DND-41 (cell line): ENCODE results near the gene ERICH3.

Experiments used
- ATAC-seq: fragments of 200-7000 bp; cut with Tn5 transposase; 3 replicates; pipeline ENCODE4 v1.9.1; 2021; ENCODE audit warnings: low read depth; ENCODE audit not compliant: insufficient read depth
- DNase-seq: peaks from one replicate; pipeline ENCODE4 v3.0.0-alpha.2; 2020
- H2AFZ ChIP-seq: 2 replicates; pipeline ENCODE4 v1.6.0; 2012; ENCODE audit warnings: low read depth, low read length
- H3K27ac ChIP-seq: 2 replicates; pipeline ENCODE4 v1.5.1; 2012; ENCODE audit warnings: low read length, inconsistent platforms
- H3K27me3 ChIP-seq: fragments of 200-600 bp; sonication (generic); 2 replicates; pipeline ENCODE4 v1.6.0; 2012; ENCODE audit warnings: low read length, mild to moderate bottlenecking, inconsistent platforms; ENCODE audit not compliant: insufficient read depth, poor library complexity
- H3K36me3 ChIP-seq: 2 replicates; pipeline ENCODE4 v1.5.1; 2012; ENCODE audit warnings: low read length, inconsistent platforms; ENCODE audit not compliant: insufficient read depth
- H3K4me1 ChIP-seq: 2 replicates; pipeline ENCODE4 v1.5.1; 2012; ENCODE audit warnings: mild to moderate bottlenecking, low read length; ENCODE audit not compliant: insufficient read depth
- H3K4me2 ChIP-seq: 2 replicates; pipeline ENCODE4 v1.6.0; 2012; ENCODE audit warnings: mild to moderate bottlenecking, moderate library complexity, low read length, inconsistent platforms; ENCODE audit not compliant: insufficient read depth
- H3K4me3 ChIP-seq, 2 experiments: fragments of 200-600 bp in 1 of 2; shearing (Covaris generic) in 1 of 2; 2 replicates each; pipeline ENCODE4 v1.5.1; 2012 to 2016; ENCODE audit warnings: inconsistent platforms in 2 of 2, low read length in 2 of 2, mild to moderate bottlenecking in 2 of 2, low read depth in 1 of 2, moderate library complexity in 1 of 2
- H3K79me2 ChIP-seq: 2 replicates; pipeline ENCODE4 v1.6.0; 2012; ENCODE audit warnings: low read length, inconsistent platforms; ENCODE audit not compliant: insufficient read depth
- H3K9ac ChIP-seq: 2 replicates; pipeline ENCODE4 v1.6.0; 2012; ENCODE audit warnings: low read depth, mild to moderate bottlenecking, inconsistent platforms, low read length, moderate library complexity
- H3K9me3 ChIP-seq: 2 replicates; pipeline ENCODE4 v1.5.1; 2012; ENCODE audit warnings: low read length, moderate library complexity, mild to moderate bottlenecking, inconsistent platforms; ENCODE audit not compliant: insufficient read depth, severe bottlenecking
- H4K20me1 ChIP-seq: 2 replicates; pipeline ENCODE4 v1.6.0; 2012; ENCODE audit warnings: low read length; ENCODE audit not compliant: insufficient read depth
- EZH2 ChIP-seq: IDR thresholded peaks from 3 replicates; pipeline ENCODE4 v1.6.1; 2012; ENCODE audit warnings: borderline replicate concordance, low read depth, mild to moderate bottlenecking, moderate library complexity, low read length, inconsistent platforms; ENCODE audit not compliant: severe bottlenecking
- TF ChIP-seq, protein P1 (sequence below): IDR thresholded peaks from 2 replicates; pipeline ENCODE4 v1.5.1; 2012; ENCODE audit warnings: borderline replicate concordance, low read length, moderate library complexity, mild to moderate bottlenecking; ENCODE audit not compliant: poor library complexity, severe bottlenecking; ENCODE audit errors: extremely low read depth

Gene ERICH3

GRCh38 chr1:74683656-74684055 lies 10.1 kb upstream of the ERICH3 start:
- H4K20me1 ChIP-seq: no peaks in the 10 kb centered on the region
- DNase-seq (no peak), ATAC-seq (no peak)
- H3K4me1 ChIP-seq: no peaks in the 10 kb centered on the region
- H3K79me2 ChIP-seq: no peaks in the 10 kb centered on the region
- no peaks in the 10 kb centered on the region for H3K9me3 ChIP-seq
- H3K27ac ChIP-seq: no peak overlapping the region
- H3K9ac ChIP-seq: no peak overlapping the region
- H2AFZ ChIP-seq: no peak overlapping the region
- H3K27me3 ChIP-seq: no peaks in the 10 kb centered on the region
- no peak overlapping the region for H3K4me2 ChIP-seq
- H3K4me3 ChIP-seq: no peak overlapping the region
- TF ChIP-seq EZH2: no peak
- TF ChIP-seq, protein P1, sequence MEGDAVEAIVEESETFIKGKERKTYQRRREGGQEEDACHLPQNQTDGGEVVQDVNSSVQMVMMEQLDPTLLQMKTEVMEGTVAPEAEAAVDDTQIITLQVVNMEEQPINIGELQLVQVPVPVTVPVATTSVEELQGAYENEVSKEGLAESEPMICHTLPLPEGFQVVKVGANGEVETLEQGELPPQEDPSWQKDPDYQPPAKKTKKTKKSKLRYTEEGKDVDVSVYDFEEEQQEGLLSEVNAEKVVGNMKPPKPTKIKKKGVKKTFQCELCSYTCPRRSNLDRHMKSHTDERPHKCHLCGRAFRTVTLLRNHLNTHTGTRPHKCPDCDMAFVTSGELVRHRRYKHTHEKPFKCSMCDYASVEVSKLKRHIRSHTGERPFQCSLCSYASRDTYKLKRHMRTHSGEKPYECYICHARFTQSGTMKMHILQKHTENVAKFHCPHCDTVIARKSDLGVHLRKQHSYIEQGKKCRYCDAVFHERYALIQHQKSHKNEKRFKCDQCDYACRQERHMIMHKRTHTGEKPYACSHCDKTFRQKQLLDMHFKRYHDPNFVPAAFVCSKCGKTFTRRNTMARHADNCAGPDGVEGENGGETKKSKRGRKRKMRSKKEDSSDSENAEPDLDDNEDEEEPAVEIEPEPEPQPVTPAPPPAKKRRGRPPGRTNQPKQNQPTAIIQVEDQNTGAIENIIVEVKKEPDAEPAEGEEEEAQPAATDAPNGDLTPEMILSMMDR: no peak
- H3K36me3 ChIP-seq: no peaks in the 10 kb centered on the region

GRCh38 chr1:74681851-74682250 lies 8.3 kb upstream of the ERICH3 start:
- Histone ChIP-seq H3K27ac (no peak overlapping the region), H3K9me3 (no peaks in the 10 kb centered on the region), H3K9ac (no peak overlapping the region), H3K4me3 (no peak overlapping the region), H2AFZ (no peak overlapping the region), H3K36me3 (no peaks in the 10 kb centered on the region), H3K79me2 (no peaks in the 10 kb centered on the region), H3K4me1 (no peaks in the 10 kb centered on the region), H3K4me2 (no peak overlapping the region), H4K20me1 (no peaks in the 10 kb centered on the region), H3K27me3 (no peaks in the 10 kb centered on the region)
- TF ChIP-seq EZH2: no peak
- TF ChIP-seq, protein P1: no peak
- DNase-seq: no peak
- ATAC-seq: no peak

- Histone ChIP-seq H3K4me1 (no peaks in the 10 kb centered on the region), H3K9me3 (no peaks in the 10 kb centered on the region), H3K9ac (no peak overlapping the region), H2AFZ (no peak overlapping the region), H3K79me2 (no peaks in the 10 kb centered on the region), H4K20me1 (no peaks in the 10 kb centered on the region), H3K4me3 (no peak overlapping the region), H3K36me3 (no peaks in the 10 kb centered on the region), H3K27ac (no peak overlapping the region), H3K27me3 (no peaks in the 10 kb centered on the region), H3K4me2 (no peak overlapping the region)
- DNase-seq: no peak
- TF ChIP-seq, protein P1: no peak
- TF ChIP-seq EZH2: no peak
- no peak for ATAC-seq
Measured at GRCh38 chr1:74681449-74681848, 7.9 kb upstream of the ERICH3 start.

GRCh38 chr1:74681001-74681400 lies 7.4 kb upstream of the ERICH3 start:
- Histone ChIP-seq H3K4me2 (no peak overlapping the region), H2AFZ (no peak overlapping the region), H3K36me3 (no peaks in the 10 kb centered on the region), H3K27me3 (no peaks in the 10 kb centered on the region), H3K27ac (no peak overlapping the region), H3K9me3 (no peaks in the 10 kb centered on the region), H3K4me3 (no peak overlapping the region), H3K9ac (no peak overlapping the region), H3K79me2 (no peaks in the 10 kb centered on the region), H4K20me1 (no peaks in the 10 kb centered on the region), H3K4me1 (no peaks in the 10 kb centered on the region)
- TF ChIP-seq, protein P1: no peak
- no peak for TF ChIP-seq EZH2
- no peak for ATAC-seq
- DNase-seq: no peak
